ENCODE measurements around the gene HOXD9.

HOXD9 gene

DNA sequence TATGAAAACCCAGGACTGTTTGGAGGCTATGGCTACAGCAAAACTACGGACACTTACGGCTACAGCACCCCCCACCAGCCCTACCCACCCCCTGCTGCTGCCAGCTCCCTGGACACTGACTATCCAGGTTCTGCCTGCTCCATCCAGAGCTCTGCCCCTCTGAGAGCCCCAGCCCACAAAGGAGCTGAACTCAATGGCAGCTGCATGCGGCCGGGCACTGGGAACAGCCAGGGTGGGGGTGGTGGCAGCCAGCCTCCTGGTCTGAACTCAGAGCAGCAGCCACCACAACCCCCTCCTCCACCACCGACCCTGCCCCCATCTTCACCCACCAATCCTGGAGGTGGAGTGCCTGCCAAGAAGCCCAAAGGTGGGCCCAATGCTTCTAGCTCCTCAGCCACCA lies 46.7 kb downstream of the HOXD9 start:
- DNase-seq = no peak

DNA sequence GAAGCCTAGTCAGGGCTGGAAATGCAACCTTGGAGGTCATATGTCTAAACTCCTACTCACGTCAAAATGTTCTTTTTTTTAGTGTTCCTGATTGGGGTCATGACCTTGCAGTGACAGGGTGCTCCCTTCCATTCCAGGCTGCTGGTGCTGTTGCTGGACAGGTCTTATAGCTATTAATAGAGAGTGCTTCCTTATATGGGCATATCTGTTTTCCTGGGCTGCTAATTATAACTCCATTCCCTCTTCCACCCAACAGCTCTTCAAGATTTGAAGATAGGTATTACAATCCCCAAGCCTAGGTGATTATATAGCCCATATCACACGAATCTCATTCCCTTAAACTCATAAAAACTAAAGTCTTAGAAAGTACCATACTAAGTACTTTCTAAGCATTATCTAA lies 47.2 kb downstream of the HOXD9 start:
- no peak for DNase-seq

DNA sequence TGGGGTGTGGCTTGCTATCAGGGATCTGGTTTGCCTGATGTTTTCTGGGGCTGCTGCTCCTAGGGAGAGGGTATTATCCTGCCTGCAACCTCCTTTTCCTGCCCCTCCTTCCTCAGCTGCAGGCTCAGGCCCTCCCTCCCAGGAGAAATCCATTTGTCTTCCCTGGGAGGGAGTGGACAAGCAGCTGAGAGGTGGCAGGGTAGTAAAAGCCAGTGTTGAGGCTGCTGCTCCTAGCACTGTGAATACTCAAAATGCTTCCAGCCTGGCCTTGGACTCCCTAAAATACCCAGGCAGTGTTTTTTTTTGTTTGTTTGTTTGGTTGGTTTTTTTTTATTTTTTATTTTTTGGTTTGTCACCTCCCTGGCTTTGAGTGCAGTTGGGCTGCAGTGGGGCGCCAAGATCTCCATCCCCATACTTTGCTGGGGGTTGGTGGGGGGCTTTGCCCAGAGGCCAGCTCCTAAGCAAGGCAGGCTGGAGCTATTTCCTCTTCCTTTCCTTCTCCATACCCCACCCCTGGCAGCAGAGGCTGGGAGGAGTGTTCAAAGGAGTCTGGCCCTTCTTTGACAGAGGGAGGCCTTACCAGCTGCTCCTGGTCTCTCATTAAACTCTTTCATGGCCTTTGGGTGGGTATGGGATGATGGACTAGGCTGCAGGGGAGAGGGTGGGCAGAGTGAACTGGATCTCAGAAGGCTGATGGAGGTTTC lies 48.2 kb downstream of the HOXD9 start:
- no peak for DNase-seq

DNA sequence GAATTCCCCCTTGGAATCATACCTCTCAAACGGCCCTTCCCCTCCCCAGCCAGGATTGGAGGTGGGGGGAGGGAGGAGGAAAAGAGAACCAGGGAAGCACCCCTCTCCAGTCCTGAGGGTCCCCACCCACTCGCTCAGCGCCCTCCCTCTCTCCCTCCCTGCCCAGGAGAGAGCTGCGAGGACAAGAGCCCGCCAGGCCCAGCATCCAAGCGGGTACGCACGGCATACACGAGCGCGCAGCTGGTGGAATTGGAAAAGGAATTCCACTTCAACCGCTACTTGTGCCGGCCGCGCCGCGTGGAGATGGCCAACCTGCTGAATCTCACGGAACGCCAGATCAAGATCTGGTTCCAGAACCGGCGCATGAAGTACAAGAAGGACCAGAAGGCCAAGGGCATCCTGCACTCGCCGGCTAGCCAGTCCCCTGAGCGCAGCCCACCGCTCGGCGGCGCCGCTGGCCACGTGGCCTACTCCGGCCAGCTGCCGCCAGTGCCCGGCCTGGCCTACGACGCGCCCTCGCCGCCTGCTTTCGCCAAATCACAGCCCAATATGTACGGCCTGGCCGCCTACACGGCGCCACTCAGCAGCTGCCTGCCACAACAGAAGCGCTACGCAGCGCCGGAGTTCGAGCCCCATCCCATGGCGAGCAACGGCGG lies 49.0 kb downstream of the HOXD9 start:
- peak in 7 of 14 donors; percentile 29 to 70 (median 56) for DNase-seq

DNA sequence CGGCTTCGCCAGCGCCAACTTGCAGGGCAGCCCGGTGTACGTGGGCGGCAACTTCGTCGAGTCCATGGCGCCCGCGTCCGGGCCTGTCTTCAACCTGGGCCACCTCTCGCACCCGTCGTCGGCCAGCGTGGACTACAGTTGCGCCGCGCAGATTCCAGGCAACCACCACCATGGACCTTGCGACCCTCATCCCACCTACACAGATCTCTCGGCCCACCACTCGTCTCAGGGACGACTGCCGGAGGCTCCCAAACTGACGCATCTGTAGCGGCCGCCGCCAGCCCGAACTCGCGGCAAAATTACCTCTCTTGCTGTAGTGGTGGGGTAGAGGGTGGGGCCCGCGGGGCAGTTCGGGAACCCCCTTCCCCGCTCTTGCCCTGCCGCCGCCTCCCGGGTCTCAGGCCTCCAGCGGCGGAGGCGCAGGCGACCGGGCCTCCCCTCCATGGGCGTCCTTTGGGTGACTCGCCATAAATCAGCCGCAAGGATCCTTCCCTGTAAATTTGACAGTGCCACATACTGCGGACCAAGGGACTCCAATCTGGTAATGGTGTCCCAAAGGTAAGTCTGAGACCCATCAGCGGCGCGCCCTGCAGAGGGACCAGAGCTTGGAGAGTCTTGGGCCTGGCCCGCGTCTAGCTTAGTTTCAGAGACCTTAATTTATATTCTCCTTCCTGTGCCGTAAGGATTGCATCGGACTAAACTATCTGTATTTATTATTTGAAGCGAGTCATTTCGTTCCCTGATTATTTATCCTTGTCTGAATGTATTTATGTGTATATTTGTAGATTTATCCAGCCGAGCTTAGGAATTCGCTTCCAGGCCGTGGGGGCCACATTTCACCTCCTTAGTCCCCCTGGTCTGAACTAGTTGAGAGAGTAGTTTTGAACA lies 49.7 kb downstream of the HOXD9 start:
- peak in 3 of 14 donors; percentile 15 to 61 (median 41) for DNase-seq

DNA sequence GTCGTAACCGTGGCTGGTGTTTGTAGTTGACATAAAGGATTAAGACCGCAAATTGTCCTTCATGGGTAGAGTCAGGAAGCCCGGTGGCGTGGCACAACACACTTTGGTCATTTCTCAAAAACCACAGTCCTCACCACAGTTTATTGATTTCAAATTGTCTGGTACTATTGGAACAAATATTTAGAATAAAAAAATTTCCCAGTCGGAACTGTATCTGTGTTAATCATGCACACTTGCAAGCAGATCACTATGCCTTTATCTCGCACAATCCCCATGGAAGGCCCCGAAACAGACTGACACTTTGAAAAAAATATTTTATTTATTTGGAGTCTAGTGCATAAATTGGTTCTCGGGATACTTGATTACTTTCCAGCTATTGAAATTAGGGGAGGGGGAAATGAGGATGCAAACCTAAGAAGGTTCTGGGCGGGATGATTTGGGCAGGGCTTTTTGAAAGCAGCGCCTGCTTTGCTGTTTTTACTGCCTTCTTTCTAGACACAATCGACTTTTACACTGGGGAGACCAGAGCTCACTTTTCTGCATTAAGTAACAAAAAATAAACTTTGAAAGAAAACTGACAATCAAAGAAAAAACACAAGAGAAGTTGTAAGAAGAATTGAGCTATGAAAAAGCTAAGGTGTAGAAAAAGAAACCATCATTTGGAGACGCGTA lies 50.5 kb downstream of the HOXD9 start:
- no peak for DNase-seq

DNA sequence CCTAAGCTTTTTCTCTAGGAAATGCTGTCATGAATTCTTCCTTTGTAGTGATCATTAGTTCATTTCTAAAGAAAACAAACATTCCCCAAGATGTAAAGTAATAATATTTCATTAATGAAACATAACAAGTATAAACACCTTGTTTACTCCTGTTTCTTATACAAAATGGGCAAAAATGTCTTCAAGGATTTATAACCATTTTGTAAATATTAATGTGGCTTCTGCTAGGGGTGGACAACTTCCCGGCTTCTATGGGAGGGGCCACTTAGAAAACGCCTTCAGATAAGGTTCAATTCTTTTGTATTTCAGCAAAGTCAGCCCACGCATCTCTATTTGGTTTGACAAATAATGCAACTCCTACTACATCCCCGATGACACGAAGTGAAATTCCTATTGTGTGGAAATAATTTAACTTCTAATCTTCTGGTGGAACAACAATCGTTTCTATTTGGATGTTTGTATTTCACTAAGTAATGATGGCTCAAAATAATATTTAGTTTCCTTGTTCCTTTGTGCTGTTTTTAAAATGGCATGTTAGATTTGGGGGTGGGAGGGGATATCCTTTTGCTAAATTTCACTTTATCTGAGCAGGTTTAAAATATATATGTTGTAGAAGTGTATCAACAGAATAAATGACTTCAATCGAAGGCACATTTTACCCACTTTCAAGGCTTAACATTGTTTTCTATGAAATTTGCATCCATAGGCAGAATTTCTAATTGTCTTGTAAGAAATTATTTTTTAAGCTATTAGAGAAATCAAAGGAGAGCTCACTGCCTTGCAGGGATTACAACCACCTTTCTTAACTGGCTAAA lies 51.3 kb downstream of the HOXD9 start:
- no peak for DNase-seq

DNA sequence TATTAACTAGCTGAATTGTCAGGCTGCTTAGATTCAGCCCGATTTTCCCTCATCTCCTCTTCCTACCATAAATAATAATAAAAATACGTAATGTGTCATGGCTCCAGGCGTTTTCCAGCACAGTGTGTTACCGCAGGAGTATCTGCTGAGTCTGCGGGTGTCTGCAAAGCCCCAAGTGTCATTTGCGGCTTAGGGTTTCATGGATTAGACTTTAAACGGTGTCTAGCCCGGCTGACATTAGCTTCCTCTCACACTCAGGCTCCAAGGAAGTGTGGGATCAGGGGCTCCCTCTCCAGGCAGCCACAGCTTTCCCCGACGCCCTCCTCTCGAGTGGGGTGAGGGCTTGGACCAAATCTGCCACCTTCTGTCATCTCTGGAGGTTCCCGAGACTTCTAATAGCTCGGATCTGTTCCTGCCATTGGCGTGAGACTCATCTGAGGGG lies 51.9 kb downstream of the HOXD9 start:
- DNase-seq = peak in 6 of 14 donors; percentile 56 to 77 (median 63)
